HepG2 (cell line): ENCODE data around the gene ACOXL. TPM values are rescaled to one million over a fixed set of nuclear protein-coding genes. Genes with fewer than 3 reads are reported as not detected.

Experiments used
- ATAC-seq: fragments of 200-7000 bp; cut with Tn5 transposase; 3 replicates; pipeline ENCODE4 v1.9.1; 2020; ENCODE audit warnings: mild to moderate bottlenecking, moderate library complexity
- BruUV-seq: library from RNA; stranded (reverse); fragments of 400-500 nt; replicated peaks from 2 replicates; lab custom pipeline; 2021; lab: Mats Ljungman, UMichigan
- CTCF ChIA-PET: fragments of 300-600 bp; formaldehyde crosslinking; extraction: SDS; loops from one replicate; lab custom pipeline; 2021; ENCODE audit warnings: low total read pairs, inconsistent platforms, low intra/inter-chr PET ratio; lab: Yijun Ruan, JAX
- POLR2A ChIA-PET: fragments of 350-600 bp; sonication (Branson Sonifier 250); formaldehyde crosslinking; loops from one replicate; lab custom pipeline; 2020; ENCODE audit warnings: antibody characterized with exemption, inconsistent platforms; lab: Yijun Ruan, JAX
- DNase-seq: peaks from one replicate; pipeline ENCODE4 v3.0.0-alpha.2; 2015; ENCODE audit warnings: low spot score
- FAIRE-seq: peaks from 3 replicates; lab custom pipeline; 2011; peaks lifted over from hg19 to GRCh38; lab: Jason Lieb, UNC
- H2AFZ ChIP-seq: one replicate; pipeline ENCODE4 v1.6.1; 2011; ENCODE audit warnings: low read length, inconsistent platforms
- H3K27ac ChIP-seq: fragments of 300-600 bp; 3 replicates; pipeline ENCODE4 v1.8.0; 2011; ENCODE audit warnings: mixed run types, mild to moderate bottlenecking, mixed read lengths, low read length, inconsistent platforms; ENCODE audit not compliant: insufficient read depth; ENCODE audit errors: extremely low read length
- H3K27me3 ChIP-seq, 2 experiments: fragments of 200-600 bp in 1 of 2; 2 replicates in 1 of 2; 3 replicates in 1 of 2; pipeline versions ENCODE4 v1.6.0 to v1.8.0; 2011; ENCODE audit warnings: low read length in 2 of 2, mild to moderate bottlenecking in 2 of 2, moderate library complexity in 2 of 2, inconsistent platforms in 1 of 2; ENCODE audit not compliant: insufficient read depth in 2 of 2, control insufficient read depth in 1 of 2
- H3K36me3 ChIP-seq, 2 experiments: fragments of 200-600 bp in 1 of 2; replicated peaks in 1 of 2; 2 replicates in 1 of 2; 3 replicates in 1 of 2; pipeline versions ENCODE4 v1.5.1 to v1.8.0; 2011; ENCODE audit warnings: low read length in 2 of 2, inconsistent platforms in 1 of 2; ENCODE audit not compliant: insufficient read depth in 2 of 2, control insufficient read depth in 1 of 2
- H3K4me1 ChIP-seq: 2 replicates; pipeline ENCODE4 v1.5.1; 2012; ENCODE audit warnings: low read length, inconsistent platforms; ENCODE audit not compliant: insufficient read depth
- H3K4me2 ChIP-seq: 2 replicates; pipeline ENCODE4 v1.6.0; 2011; ENCODE audit warnings: low read depth, low read length, inconsistent platforms
- H3K4me3 ChIP-seq, 3 experiments: fragments of 200-600 bp in 1 of 3; sonication (generic), shearing (Covaris generic) in 1 of 3; replicated peaks in 1 of 3; 2 replicates each; pipeline ENCODE4 v1.5.1; 2011 to 2016; ENCODE audit warnings: low read length in 3 of 3, inconsistent platforms in 2 of 3, low read depth in 2 of 3, mild to moderate bottlenecking in 2 of 3, control low read depth in 1 of 3, mixed read lengths in 1 of 3; ENCODE audit not compliant: insufficient read depth in 1 of 3
- H3K79me2 ChIP-seq: one replicate; pipeline ENCODE4 v1.6.1; 2011; ENCODE audit warnings: low read length, inconsistent platforms; ENCODE audit not compliant: insufficient read depth
- H3K9ac ChIP-seq: 2 replicates; pipeline ENCODE4 v1.6.0; 2011; ENCODE audit warnings: mild to moderate bottlenecking, low read depth, low read length, inconsistent platforms; ENCODE audit not compliant: insufficient read depth
- H3K9me3 ChIP-seq: 2 replicates; pipeline ENCODE4 v1.5.1; 2012; ENCODE audit warnings: mild to moderate bottlenecking, low read length
- H4K20me1 ChIP-seq: 2 replicates; pipeline ENCODE4 v1.6.0; 2011; ENCODE audit warnings: inconsistent platforms, mild to moderate bottlenecking, low read length, moderate library complexity; ENCODE audit not compliant: insufficient read depth
- MAFF ChIP-seq: IDR thresholded peaks from 2 replicates; pipeline ENCODE4 v1.6.1; 2011; ENCODE audit warnings: low read depth, low read length, improper control_type of control experiment
- MAFK ChIP-seq, 2 experiments: IDR thresholded peaks in 1 of 2; conservative IDR thresholded peaks in 1 of 2; 2 replicates each; pipeline ENCODE4 v1.6.1; 2011; ENCODE audit warnings: improper control_type of control experiment in 2 of 2, low read length in 2 of 2
- MIXL1 ChIP-seq: IDR thresholded peaks from 2 replicates; pipeline ENCODE4 v1.6.1; 2016
- ZBTB20 ChIP-seq: sonication (generic); formaldehyde crosslinking; IDR thresholded peaks from 2 replicates; pipeline ENCODE4 v1.8.1; 2023; ENCODE audit warnings: missing genetic modification reagents, low read depth, mild to moderate bottlenecking, borderline replicate concordance
- ZFP90 ChIP-seq: sonication (generic); formaldehyde crosslinking; IDR thresholded peaks from 2 replicates; pipeline ENCODE4 v1.8.0; 2022; ENCODE audit warnings: missing genetic modification reagents, mild to moderate bottlenecking, inconsistent platforms, borderline replicate concordance
- ZMYM4 ChIP-seq: sonication (generic); formaldehyde crosslinking; IDR thresholded peaks from 2 replicates; pipeline ENCODE4 v1.8.1; 2023; ENCODE audit warnings: mild to moderate bottlenecking, missing genetic modification reagents
- WGBS: methylation state at CpG from one replicate; pipeline ENCODE4 v1.1.6; 2017; ENCODE audit warnings: low lambda C conversion rate; 5-methylcytosine and 5-hydroxymethylcytosine counted together
- in situ Hi-C: cut with HindIII; loops from 2 replicates; pipeline ENCODE4 v1.10.0; 2017; ENCODE audit warnings: low pct_unique_long_range_greater_than_20kb; ENCODE audit not compliant: extremely low pct_ligation_motif_present
- intact Hi-C: fragments of 100-400 bp; cut with micrococcal nuclease; formaldehyde crosslinking; loops from one replicate; pipeline ENCODE4 v1.10.0; 2022; ENCODE audit not compliant: unreplicated experiment
- polyA plus RNA-seq, 8 experiments: library from polyadenylated mRNA; depleted of rRNA in 3 of 8; stranded (reverse) in 7 of 8; unstranded in 1 of 8; fragments of >200 nt; fragmentation: Illumina TruSeq in 4 of 8; extraction: Trizol in 4 of 8; gene quantifications; 2 replicates each; pipeline versions ENCODE4 v1.2.1 to v1.2.3, GENCODE V29; 2011 to 2016; ENCODE audit warnings: low read depth in 4 of 8, missing spikeins in 1 of 8, mixed read lengths in 1 of 8; ENCODE audit not compliant: insufficient read depth in 1 of 8
- total RNA-seq, 5 experiments: library from RNA; depleted of rRNA; stranded (reverse); fragments of >200 nt; fragmentation: Illumina TruSeq; extraction: Trizol; gene quantifications; 2 replicates each; pipeline ENCODE4 v1.2.3, GENCODE V29; 2016; ENCODE audit warnings: low read depth in 1 of 5

Gene ACOXL
- total and polyA plus RNA-seq, 2 of the 13 experiments (the other 11 are each of a cell fraction or from before 2014, with no cell fraction given) = not detected

GRCh38 chr2:111111101-111111755 lies 378.9 kb downstream of the ACOXL start:
- Histone ChIP-seq H4K20me1 (no peaks in the 10 kb centered on the region), H3K4me3 (no peak overlapping the region), H3K4me1 (no peaks in the 10 kb centered on the region), H3K36me3 (no peaks in the 10 kb centered on the region), H3K4me2 (no peak overlapping the region), H3K27ac (no peak overlapping the region), H2AFZ (no peak overlapping the region), H3K9me3 (no peaks in the 10 kb centered on the region), H3K79me2 (no peaks in the 10 kb centered on the region), H3K27me3 (peaks cover 0 to 18% of the 10 kb centered on the region in 2 experiments; a peak in 4 of 5 replicates), H3K9ac (no peak overlapping the region)
- no peak for DNase-seq
- in situ Hi-C loops = no loop called here
- FAIRE-seq = no peak
- intact Hi-C loops = loop anchor here (5.0 to 10.0 kb wide), 2 partner anchors 66 to 584 kb away; no protein-coding TSS in a partner anchor
- ChIA-PET POLR2A (no interaction called here), CTCF (no interaction called here)
- BruUV-seq = no TSS peak
- TF ChIP-seq MAFF (peak; percentile 30; the same call in 1 of the 2 replicates), ZFP90 (CRISPR knock-in tag) (no peak)
- WGBS = 31% methylated on average over 4 of the region's 4 CpGs
- no peak for ATAC-seq

- H3K79me2 ChIP-seq = no peaks in the 10 kb centered on the region
- FAIRE-seq (no peak), ATAC-seq (no peak), DNase-seq (no peak)
- no peaks in the 10 kb centered on the region for H4K20me1 ChIP-seq
- no peak overlapping the region for H2AFZ ChIP-seq
- no TSS peak for BruUV-seq
- WGBS = 23% methylated on average over 1 of the region's 1 CpG
- POLR2A ChIA-PET = no interaction called here
- in situ Hi-C loops = no loop called here
- H3K9me3 ChIP-seq = no peaks in the 10 kb centered on the region
- CTCF ChIA-PET = no interaction called here
- no peak overlapping the region for H3K9ac ChIP-seq
- H3K4me3 ChIP-seq = no peak overlapping the region
- TF ChIP-seq ZBTB20 = no peak
- no peak for TF ChIP-seq MIXL1
- no peak for TF ChIP-seq ZMYM4 (CRISPR knock-in tag)
- peak; percentile 71 for TF ChIP-seq MAFF
- peak; percentile 66 to 80 for TF ChIP-seq MAFK (conservative IDR thresholded peaks at IDR 0.05 in 1 of 2, IDR thresholded peaks at IDR 0.05 in 1 of 2; ENCODE audit: low read length in 2 of 2)
- H3K27ac ChIP-seq = no peak overlapping the region
- no peaks in the 10 kb centered on the region for H3K36me3 ChIP-seq
- H3K27me3 ChIP-seq = peaks cover 0 to 17% of the 10 kb centered on the region in 2 experiments; a peak in 4 of 5 replicates
- intact Hi-C loops = loop anchor here (5.0 to 10.0 kb wide), 2 partner anchors 63 to 581 kb away; no protein-coding TSS in a partner anchor
- H3K4me2 ChIP-seq = no peak overlapping the region
- H3K4me1 ChIP-seq = peaks cover 13% of the 10 kb centered on the region
These were observed 381.5 kb downstream of the ACOXL start for GRCh38 chr2:111113838-111114237.
